Loucy (cell line): ENCODE data around the gene GFRA1.

ENCODE experiments used
- CTCF ChIP-seq: fragments of 200-600 bp; sonication (generic); conservative IDR thresholded peaks from 2 replicates; pipeline ENCODE4 v1.5.1; 2014; ENCODE audit warnings: mild to moderate bottlenecking, antibody characterized with exemption, low read length
- EZH2phosphoT487 ChIP-seq: fragments of 200-600 bp; IDR thresholded peaks from 2 replicates; pipeline ENCODE4 v1.6.1; 2018; ENCODE audit warnings: antibody characterized with exemption, mild to moderate bottlenecking, moderate library complexity, borderline replicate concordance

GRCh38 chr10:116041948-116042347, 231.1 kb downstream of the GFRA1 start:
- no peak for TF ChIP-seq CTCF
- no peak for TF ChIP-seq EZH2phosphoT487
